HEK293T (cell line): ENCODE data around the gene SLC18B1.

Source experiments
- BHLHE40 ChIP-seq: fragments of 450-650 bp; IDR thresholded peaks from 2 replicates; pipeline ENCODE4 v1.6.1; 2016; ENCODE audit warnings: mild to moderate bottlenecking, moderate library complexity, borderline replicate concordance
- ELF4 ChIP-seq: fragments of 450-650 bp; IDR thresholded peaks from 2 replicates; pipeline ENCODE4 v1.6.1; 2017; ENCODE audit warnings: antibody characterized with exemption
- FOXA1 ChIP-seq: fragments of 450-650 bp; IDR thresholded peaks from 2 replicates; pipeline ENCODE4 v1.6.1; 2016; ENCODE audit warnings: mild to moderate bottlenecking
- HDGF ChIP-seq: fragments of 450-650 bp; IDR thresholded peaks from 2 replicates; pipeline ENCODE4 v1.6.1; 2017; ENCODE audit warnings: antibody characterized with exemption, borderline replicate concordance
- ZNF384 ChIP-seq: fragments of 450-650 bp; IDR thresholded peaks from 2 replicates; pipeline ENCODE4 v1.6.1; 2016

DNA sequence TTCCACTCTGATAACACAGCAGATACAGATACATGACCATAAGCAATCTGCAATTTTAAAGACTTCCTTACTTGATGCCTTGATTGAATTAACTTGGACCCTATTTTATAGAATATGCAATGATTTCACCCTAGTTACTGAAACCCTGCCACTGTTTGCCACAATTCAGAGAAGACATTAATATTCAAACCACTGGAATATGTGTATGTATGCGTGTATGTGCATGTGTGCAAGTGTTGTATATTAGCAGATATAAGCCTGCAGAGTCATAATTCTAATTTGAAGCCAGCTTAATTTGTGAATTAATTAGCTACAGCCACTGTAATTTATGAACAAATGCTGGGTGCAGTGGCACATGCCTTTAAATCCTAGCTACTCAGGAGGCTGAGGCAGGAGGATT lies 50.0 kb downstream of the SLC18B1 start:
- no peak for TF ChIP-seq FOXA1
- no peak for TF ChIP-seq ELF4
- no peak for TF ChIP-seq ZNF384
- no peak for TF ChIP-seq BHLHE40
- no peak for TF ChIP-seq HDGF
